MM.1S (cell line): ENCODE results near the gene S100A11.

Experiments
- EZH2 ChIP-seq: fragments of 300-600 bp; sonication (generic); optimal IDR thresholded peaks from 2 replicates; pipeline ENCODE3; 2017; ENCODE audit warnings: low read depth, mild to moderate bottlenecking, antibody characterized with exemption, low read length, mixed read lengths
- EZH2phosphoT487 ChIP-seq: fragments of 300-600 bp; sonication (generic); IDR thresholded peaks from 2 replicates; pipeline ENCODE4 v1.6.1; 2018; ENCODE audit warnings: antibody characterized with exemption, low read length
- TF ChIP-seq, protein P1 (sequence below): fragments of 300-600 bp; sonication (generic); IDR thresholded peaks from 2 replicates; pipeline ENCODE4 v1.5.1; 2016; ENCODE audit warnings: antibody characterized with exemption, low read length, mixed read lengths

DNA sequence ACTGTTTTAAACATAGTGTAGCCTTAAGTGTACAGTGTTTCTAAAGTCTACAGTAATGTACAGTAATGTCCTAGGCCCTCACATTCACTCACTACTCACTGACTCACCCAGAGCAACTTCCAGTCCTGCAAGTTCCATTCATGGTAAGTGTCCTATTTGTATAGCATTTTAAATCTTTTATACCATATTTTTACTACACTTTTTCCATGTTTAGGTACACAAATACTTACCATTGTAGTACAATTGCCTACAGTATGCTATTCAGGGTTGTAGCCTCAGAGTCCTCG, 39.6 kb downstream of the S100A11 start:
- TF ChIP-seq, protein P1, sequence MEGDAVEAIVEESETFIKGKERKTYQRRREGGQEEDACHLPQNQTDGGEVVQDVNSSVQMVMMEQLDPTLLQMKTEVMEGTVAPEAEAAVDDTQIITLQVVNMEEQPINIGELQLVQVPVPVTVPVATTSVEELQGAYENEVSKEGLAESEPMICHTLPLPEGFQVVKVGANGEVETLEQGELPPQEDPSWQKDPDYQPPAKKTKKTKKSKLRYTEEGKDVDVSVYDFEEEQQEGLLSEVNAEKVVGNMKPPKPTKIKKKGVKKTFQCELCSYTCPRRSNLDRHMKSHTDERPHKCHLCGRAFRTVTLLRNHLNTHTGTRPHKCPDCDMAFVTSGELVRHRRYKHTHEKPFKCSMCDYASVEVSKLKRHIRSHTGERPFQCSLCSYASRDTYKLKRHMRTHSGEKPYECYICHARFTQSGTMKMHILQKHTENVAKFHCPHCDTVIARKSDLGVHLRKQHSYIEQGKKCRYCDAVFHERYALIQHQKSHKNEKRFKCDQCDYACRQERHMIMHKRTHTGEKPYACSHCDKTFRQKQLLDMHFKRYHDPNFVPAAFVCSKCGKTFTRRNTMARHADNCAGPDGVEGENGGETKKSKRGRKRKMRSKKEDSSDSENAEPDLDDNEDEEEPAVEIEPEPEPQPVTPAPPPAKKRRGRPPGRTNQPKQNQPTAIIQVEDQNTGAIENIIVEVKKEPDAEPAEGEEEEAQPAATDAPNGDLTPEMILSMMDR, result no peak
- TF ChIP-seq EZH2phosphoT487 (no peak), EZH2 (no peak)
